Smooth muscle cell (in vitro differentiated cells): ENCODE data around the gene PLXDC2. TPM values are rescaled to one million over a fixed set of nuclear protein-coding genes. Genes with fewer than 3 reads are reported as not detected.

Experiments used
- DNase-seq: peaks from one replicate; lab custom pipeline; 2025; ENCODE audit not compliant: unreplicated experiment; lab: John Stamatoyannopoulos, UW
- H2AFZ ChIP-seq: fragments of 200-600 bp; sonication (generic); 2 replicates; pipeline ENCODE4 v1.6.0; 2016; ENCODE audit warnings: antibody characterized with exemption, low read depth, mild to moderate bottlenecking
- H3F3A ChIP-seq: fragments of 200-600 bp; sonication (generic); 2 replicates; pipeline ENCODE4 v1.6.0; 2017; ENCODE audit warnings: antibody characterized with exemption, low read depth
- H3K27ac ChIP-seq: fragments of 200-600 bp; sonication (generic); 2 replicates; pipeline ENCODE4 v1.5.1; 2016; ENCODE audit warnings: low read depth, mild to moderate bottlenecking
- H3K27me3 ChIP-seq: fragments of 200-600 bp; sonication (generic); 2 replicates; pipeline ENCODE4 v1.6.1; 2016; ENCODE audit warnings: low read depth, mild to moderate bottlenecking
- H3K36me3 ChIP-seq: fragments of 200-600 bp; sonication (generic); 2 replicates; pipeline ENCODE4 v1.5.1; 2016; ENCODE audit warnings: low read depth
- H3K4me1 ChIP-seq: fragments of 200-600 bp; sonication (generic); 2 replicates; pipeline ENCODE4 v1.5.1; 2016; ENCODE audit warnings: low read depth
- H3K4me2 ChIP-seq: fragments of 200-600 bp; sonication (generic); 2 replicates; pipeline ENCODE4 v1.6.0; 2016; ENCODE audit warnings: mild to moderate bottlenecking
- H3K4me3 ChIP-seq: fragments of 200-600 bp; sonication (generic); 2 replicates; pipeline ENCODE4 v1.5.1; 2016; ENCODE audit warnings: mild to moderate bottlenecking
- H3K79me2 ChIP-seq: fragments of 200-600 bp; sonication (generic); 2 replicates; pipeline ENCODE4 v1.6.0; 2016; ENCODE audit warnings: low read depth, mild to moderate bottlenecking
- H3K9ac ChIP-seq: fragments of 200-600 bp; sonication (generic); 2 replicates; pipeline ENCODE4 v1.6.0; 2016; ENCODE audit warnings: low read depth
- H3K9me3 ChIP-seq: fragments of 200-600 bp; sonication (generic); replicated peaks from 2 replicates; pipeline ENCODE4 v1.5.1; 2016; ENCODE audit warnings: low read depth
- H4K20me1 ChIP-seq: fragments of 200-600 bp; sonication (generic); 2 replicates; pipeline ENCODE4 v1.6.0; 2016; ENCODE audit warnings: low read depth
- WGBS: methylation state at CpG from one replicate; pipeline ENCODE4 v1.1.7; 2016; ENCODE audit warnings: low lambda C conversion rate; 5-methylcytosine and 5-hydroxymethylcytosine counted together
- polyA plus RNA-seq: library from polyadenylated mRNA; unstranded; fragments of >200 nt; fragmentation: Nextera tagmentation; extraction: Ambion mirVana; gene quantifications from 2 replicates; pipeline ENCODE4 v1.2.1, GENCODE V29; 2016
- total RNA-seq: library from RNA; depleted of rRNA; stranded (reverse); fragments of >200 nt; gene quantifications from 2 replicates; pipeline ENCODE4 v1.2.3, GENCODE V29; 2014
- TF ChIP-seq, protein P1 (sequence below): fragments of 200-600 bp; sonication (generic); IDR thresholded peaks from 2 replicates; pipeline ENCODE4 v1.5.1; 2017; ENCODE audit warnings: borderline replicate concordance, mild to moderate bottlenecking, antibody characterized with exemption; ENCODE audit not compliant: insufficient read depth, poor library complexity, severe bottlenecking

The PLXDC2 gene
- total and polyA plus RNA-seq, 2 experiments from 2014 or later: 7.3 to 24.9 TPM

DNA sequence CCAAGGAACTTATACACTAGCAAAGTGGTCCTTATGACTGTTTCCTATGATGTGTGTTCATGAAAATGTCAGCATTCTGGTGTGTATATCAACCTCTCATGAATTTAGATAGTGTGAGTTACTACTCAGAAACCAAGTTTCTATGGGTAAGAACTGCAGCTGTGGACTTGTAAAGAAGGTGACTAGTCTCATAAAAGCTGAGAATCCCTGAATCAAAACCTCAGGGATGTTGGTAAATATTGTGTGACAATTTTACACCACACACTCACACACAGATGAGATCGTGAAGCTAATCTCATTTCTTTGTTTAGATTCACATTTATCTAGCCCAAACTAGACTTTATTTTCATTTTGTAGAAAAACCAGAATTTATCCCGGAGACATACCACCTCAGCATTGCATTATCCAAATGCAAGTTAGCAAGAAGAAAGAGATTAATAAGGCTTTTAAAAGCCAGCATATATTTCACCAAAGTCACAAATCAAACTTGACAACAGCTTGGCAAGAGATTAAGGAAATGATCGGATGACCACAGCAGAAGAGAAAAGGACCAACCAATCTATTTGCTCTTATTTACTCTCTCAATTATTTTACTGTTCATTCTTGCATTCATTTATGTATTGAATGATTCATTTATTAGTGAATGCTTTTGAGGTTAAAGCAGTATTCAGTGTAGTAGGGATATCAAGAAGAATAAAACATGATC is 92.9 kb downstream of the PLXDC2 start:
- H3K9ac ChIP-seq: no peak overlapping the region

DNA sequence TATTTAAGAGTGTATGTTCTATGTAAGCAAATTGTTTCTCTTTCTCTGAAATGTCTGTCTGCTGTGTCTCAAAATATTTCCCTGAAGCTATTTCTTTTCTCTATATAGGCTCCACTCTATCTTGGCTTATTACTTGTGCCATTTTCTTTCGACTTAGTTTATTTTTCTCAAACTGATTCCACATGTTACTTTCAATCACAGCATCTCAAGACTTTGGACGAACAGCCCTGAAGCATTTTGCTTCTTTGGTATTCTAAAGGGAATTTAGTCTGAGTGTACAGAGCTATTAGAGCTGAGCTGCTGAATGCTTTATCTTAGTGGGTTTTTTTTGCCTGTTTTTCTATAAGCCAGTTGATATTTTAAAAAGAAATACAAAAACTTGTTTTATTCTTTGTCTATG is 95.7 kb downstream of the PLXDC2 start:
- no peak overlapping the region for H3K4me3 ChIP-seq
- H3K36me3 ChIP-seq: no peaks in the 10 kb centered on the region
- no peaks in the 10 kb centered on the region for H3K27me3 ChIP-seq
- no peak overlapping the region for H3K4me2 ChIP-seq
- no peak overlapping the region for H3K9ac ChIP-seq
- no peaks in the 10 kb centered on the region for H4K20me1 ChIP-seq
- no peaks in the 10 kb centered on the region for H3K79me2 ChIP-seq
- H3K27ac ChIP-seq: no peak overlapping the region
- TF ChIP-seq, protein P1, sequence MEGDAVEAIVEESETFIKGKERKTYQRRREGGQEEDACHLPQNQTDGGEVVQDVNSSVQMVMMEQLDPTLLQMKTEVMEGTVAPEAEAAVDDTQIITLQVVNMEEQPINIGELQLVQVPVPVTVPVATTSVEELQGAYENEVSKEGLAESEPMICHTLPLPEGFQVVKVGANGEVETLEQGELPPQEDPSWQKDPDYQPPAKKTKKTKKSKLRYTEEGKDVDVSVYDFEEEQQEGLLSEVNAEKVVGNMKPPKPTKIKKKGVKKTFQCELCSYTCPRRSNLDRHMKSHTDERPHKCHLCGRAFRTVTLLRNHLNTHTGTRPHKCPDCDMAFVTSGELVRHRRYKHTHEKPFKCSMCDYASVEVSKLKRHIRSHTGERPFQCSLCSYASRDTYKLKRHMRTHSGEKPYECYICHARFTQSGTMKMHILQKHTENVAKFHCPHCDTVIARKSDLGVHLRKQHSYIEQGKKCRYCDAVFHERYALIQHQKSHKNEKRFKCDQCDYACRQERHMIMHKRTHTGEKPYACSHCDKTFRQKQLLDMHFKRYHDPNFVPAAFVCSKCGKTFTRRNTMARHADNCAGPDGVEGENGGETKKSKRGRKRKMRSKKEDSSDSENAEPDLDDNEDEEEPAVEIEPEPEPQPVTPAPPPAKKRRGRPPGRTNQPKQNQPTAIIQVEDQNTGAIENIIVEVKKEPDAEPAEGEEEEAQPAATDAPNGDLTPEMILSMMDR: no peak
- no peak for DNase-seq
- WGBS: 88% methylated on average over 2 of the region's 2 CpGs
- no peaks in the 10 kb centered on the region for H3K4me1 ChIP-seq
- no peaks in the 10 kb centered on the region for H3F3A ChIP-seq
- H3K9me3 ChIP-seq: no peaks in the 10 kb centered on the region
- H2AFZ ChIP-seq: no peak overlapping the region

More for the DNA sequence above, 92.9 kb downstream of the PLXDC2 start:
- H3K9me3 ChIP-seq: no peaks in the 10 kb centered on the region
- no peaks in the 10 kb centered on the region for H3F3A ChIP-seq
- no peak overlapping the region for H3K4me3 ChIP-seq
- no peak for DNase-seq
- H3K27me3 ChIP-seq: no peaks in the 10 kb centered on the region
- no peaks in the 10 kb centered on the region for H4K20me1 ChIP-seq
- TF ChIP-seq, protein P1: no peak
- H3K79me2 ChIP-seq: no peaks in the 10 kb centered on the region
- no peaks in the 10 kb centered on the region for H3K4me1 ChIP-seq
- 80% methylated on average over 3 of the region's 3 CpGs for WGBS
- H3K36me3 ChIP-seq: no peaks in the 10 kb centered on the region
- H3K27ac ChIP-seq: no peak overlapping the region
- no peak overlapping the region for H2AFZ ChIP-seq
- H3K4me2 ChIP-seq: no peak overlapping the region

DNA sequence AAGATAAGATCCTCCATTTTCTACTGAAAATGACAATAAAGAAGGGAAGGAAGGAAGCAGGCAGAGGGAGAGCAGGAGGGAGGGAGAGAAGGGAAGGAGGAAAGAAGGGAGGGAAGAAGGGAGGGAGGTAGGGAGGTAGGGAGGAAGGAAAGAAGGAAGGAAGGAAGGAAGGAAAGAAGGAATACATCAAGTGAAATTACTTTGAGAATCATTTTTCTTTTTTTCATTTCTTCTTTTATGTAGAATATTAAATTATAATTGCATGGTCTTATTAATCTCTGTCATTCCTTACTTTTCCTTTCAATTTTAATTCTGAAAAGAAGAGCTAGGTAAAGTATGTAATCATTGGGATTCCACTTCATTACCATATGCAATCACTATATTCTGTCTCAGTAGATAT is 97.8 kb downstream of the PLXDC2 start:
- Histone ChIP-seq H3K9me3 (no peaks in the 10 kb centered on the region), H3K27me3 (no peaks in the 10 kb centered on the region), H3K4me1 (peaks cover 6% of the 10 kb centered on the region), H3K27ac (no peak overlapping the region), H2AFZ (no peak overlapping the region), H3K79me2 (no peaks in the 10 kb centered on the region), H3K4me3 (no peak overlapping the region), H3K9ac (no peak overlapping the region), H3K4me2 (no peak overlapping the region), H3F3A (peaks cover 5% of the 10 kb centered on the region), H4K20me1 (no peaks in the 10 kb centered on the region), H3K36me3 (no peaks in the 10 kb centered on the region)
- TF ChIP-seq, protein P1: no peak
- no peak for DNase-seq

DNA sequence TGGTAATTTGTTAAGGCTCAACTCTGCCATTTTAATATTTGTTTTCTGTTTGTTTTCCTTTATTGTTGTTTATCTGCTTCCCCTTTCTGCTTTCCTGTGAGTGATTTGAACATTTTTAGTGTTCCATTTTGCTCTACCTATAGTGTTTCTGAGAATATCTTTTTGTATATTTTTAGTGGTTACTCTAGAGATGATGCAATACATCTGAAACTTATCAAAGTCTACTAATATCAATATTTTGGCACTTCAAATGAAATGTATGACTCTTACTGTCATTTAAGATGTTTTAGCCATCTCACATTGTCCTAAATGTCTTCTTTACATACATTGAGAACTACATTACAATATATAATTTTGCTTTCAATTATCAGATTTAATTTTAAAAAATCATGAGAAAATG is 98.9 kb downstream of the PLXDC2 start:
- Histone ChIP-seq H4K20me1 (no peaks in the 10 kb centered on the region), H2AFZ (no peak overlapping the region), H3K36me3 (no peaks in the 10 kb centered on the region), H3K4me1 (peaks cover 6% of the 10 kb centered on the region), H3K27ac (no peak overlapping the region), H3K27me3 (no peaks in the 10 kb centered on the region), H3K9me3 (no peaks in the 10 kb centered on the region), H3K9ac (no peak overlapping the region), H3K79me2 (no peaks in the 10 kb centered on the region), H3K4me3 (no peak overlapping the region), H3F3A (peaks cover 5% of the 10 kb centered on the region), H3K4me2 (no peak overlapping the region)
- no peak for DNase-seq
- TF ChIP-seq, protein P1: no peak
